PC-9 (cell line): ENCODE data around the gene GPT2.

Experiments
- EZH2 ChIP-seq: fragments of 200-600 bp; sonication (generic); IDR thresholded peaks from 2 replicates; pipeline ENCODE4 v1.8.0; 2017; ENCODE audit warnings: antibody characterized with exemption, low read depth
- TF ChIP-seq, protein P1 (sequence below): fragments of 200-600 bp; sonication (generic); conservative IDR thresholded peaks from 2 replicates; pipeline ENCODE4 v1.6.1; 2017; ENCODE audit warnings: mixed run types, antibody characterized with exemption, mild to moderate bottlenecking, moderate library complexity

DNA sequence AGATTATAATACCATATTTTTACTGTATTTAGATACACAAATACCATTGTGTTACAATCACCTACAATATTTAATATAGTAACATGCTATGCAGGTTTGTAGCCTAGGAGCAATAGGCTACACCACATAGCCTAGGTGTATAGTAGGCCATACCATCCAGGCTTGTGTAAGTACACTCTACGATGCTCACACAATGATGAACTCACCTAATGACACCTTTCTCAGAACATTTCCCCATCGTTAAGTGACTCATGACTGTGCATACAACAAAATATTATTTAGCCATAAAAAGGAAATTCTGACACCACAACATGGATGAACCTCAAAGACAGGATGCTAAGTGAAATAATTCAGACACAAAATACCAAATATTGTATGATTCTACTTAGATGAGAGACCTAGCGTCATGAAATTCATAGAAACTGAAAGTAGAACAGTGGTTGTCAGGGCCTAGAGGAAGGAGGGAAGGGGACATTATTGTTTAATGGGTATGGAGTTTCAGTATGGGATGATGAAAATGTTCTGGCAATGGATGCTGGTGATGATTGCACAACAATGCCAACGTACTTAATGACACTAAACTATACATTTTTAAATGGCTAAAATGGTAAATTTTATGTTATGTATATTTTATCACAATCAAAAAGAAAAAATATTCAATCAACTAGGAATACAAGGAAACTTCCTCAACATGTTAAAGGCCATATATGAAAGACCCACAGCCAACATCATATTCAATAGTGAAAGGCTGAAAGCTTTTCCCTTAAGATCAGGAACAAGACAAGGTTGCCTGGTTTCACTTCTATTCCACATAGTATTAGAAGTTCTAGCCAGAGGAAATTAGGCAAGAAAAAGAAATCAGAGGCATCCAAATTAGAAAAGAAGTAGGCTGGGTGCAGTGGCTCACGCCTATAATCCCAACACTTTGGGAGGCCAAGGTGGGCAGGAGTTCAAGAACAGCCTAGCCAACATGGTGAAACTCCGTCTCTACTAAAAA, 47.3 kb upstream of the GPT2 start:
- TF ChIP-seq, protein P1, sequence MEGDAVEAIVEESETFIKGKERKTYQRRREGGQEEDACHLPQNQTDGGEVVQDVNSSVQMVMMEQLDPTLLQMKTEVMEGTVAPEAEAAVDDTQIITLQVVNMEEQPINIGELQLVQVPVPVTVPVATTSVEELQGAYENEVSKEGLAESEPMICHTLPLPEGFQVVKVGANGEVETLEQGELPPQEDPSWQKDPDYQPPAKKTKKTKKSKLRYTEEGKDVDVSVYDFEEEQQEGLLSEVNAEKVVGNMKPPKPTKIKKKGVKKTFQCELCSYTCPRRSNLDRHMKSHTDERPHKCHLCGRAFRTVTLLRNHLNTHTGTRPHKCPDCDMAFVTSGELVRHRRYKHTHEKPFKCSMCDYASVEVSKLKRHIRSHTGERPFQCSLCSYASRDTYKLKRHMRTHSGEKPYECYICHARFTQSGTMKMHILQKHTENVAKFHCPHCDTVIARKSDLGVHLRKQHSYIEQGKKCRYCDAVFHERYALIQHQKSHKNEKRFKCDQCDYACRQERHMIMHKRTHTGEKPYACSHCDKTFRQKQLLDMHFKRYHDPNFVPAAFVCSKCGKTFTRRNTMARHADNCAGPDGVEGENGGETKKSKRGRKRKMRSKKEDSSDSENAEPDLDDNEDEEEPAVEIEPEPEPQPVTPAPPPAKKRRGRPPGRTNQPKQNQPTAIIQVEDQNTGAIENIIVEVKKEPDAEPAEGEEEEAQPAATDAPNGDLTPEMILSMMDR: no peak
- no peak for TF ChIP-seq EZH2
